ENCODE results near the gene DBNDD2. TPM values are rescaled to one million over a fixed set of nuclear protein-coding genes. Genes with fewer than 3 reads are reported as not detected.

The DBNDD2 gene
- total RNA-seq, 4 donors from 2014 or later, result 12.1 to 47.4 (median 20.9) TPM

DNA sequence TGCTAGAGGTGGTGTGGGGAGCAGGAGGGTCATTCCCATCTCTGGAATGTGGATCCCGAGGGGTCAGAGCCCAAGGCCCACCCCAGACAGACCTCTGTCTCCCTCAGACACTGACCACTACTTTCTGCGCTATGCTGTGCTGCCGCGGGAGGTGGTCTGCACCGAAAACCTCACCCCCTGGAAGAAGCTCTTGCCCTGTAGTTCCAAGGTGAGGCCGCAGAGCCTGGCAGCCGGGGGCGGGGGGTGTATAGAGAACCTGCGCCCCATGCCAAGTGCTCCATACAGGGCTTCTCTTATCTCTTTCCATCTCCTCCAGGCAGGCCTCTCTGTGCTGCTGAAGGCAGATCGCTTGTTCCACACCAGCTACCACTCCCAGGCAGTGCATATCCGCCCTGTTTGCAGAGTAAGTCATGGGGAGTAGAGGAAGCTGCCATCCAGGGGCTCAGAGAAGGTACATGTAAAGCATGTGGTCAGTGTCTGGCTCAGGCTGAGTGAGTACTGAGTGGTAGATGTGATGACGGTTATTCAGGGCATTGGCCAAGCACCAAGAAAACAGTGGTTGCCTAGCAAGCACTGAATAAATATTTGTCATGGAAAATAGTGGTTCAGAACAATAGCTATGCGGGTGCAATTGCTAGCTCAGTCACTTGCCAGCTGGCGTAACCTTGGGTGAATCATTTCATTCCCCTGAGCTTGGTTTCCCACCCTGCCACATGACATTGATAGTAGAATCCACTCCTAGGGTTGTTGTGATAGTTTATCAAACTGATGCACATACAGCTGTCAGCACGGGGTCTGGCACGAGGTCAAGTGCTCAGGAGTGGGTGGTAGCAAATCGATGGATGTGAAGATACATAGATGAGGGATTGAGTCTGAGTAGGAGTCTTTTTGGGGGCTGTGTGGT is 11.4 kb downstream of the DBNDD2 start:
- Histone ChIP-seq H3K9me3 (no peaks in the 10 kb centered on the region), H3K4me3 (replicated peaks in 1 of 3) (no peak overlapping the region), H3K4me1 (peaks cover 7 to 20% of the 10 kb centered on the region in 2 donors), H3K27me3 (no peaks in the 10 kb centered on the region), H3K27ac (peak overlapping the region in 1 of 3 donors; percentile 41), H3K36me3 (peaks cover 37 to 44% of the 10 kb centered on the region in 2 donors)
- intact Hi-C loops (cut with DNase I), result no loop called here
- peak in 1 of 2 donors; percentile 7 for DNase-seq
- TF ChIP-seq POLR2A (IDR thresholded peaks at IDR 0.05), result no peak
- TF ChIP-seq, protein P1, sequence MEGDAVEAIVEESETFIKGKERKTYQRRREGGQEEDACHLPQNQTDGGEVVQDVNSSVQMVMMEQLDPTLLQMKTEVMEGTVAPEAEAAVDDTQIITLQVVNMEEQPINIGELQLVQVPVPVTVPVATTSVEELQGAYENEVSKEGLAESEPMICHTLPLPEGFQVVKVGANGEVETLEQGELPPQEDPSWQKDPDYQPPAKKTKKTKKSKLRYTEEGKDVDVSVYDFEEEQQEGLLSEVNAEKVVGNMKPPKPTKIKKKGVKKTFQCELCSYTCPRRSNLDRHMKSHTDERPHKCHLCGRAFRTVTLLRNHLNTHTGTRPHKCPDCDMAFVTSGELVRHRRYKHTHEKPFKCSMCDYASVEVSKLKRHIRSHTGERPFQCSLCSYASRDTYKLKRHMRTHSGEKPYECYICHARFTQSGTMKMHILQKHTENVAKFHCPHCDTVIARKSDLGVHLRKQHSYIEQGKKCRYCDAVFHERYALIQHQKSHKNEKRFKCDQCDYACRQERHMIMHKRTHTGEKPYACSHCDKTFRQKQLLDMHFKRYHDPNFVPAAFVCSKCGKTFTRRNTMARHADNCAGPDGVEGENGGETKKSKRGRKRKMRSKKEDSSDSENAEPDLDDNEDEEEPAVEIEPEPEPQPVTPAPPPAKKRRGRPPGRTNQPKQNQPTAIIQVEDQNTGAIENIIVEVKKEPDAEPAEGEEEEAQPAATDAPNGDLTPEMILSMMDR (IDR thresholded peaks at IDR 0.05), result no peak
- WGBS, 2 donors, result 72 to 81% methylated on average over 13 to 15 of the region's 17 CpGs

DNA sequence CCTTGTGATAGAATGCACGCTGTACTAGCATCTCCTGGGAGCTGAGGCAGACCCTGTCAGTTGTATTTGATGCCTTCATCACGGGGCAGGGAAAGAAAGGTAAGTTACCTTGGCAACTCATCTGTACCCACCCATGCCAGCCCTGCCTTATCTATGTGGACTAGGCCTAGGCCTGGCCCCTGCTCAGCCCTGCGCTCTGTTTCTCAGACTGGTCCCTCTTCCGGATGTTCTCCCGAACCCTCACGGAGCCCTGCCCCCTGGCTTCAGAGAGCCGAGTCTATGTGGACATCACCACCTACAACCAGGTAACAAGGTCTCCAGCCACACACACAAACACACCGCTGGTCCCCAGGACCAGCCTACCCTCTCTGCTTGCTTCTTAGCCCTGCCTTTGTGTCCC is 12.0 kb downstream of the DBNDD2 start:
- DNase-seq, result no peak
- 91 to 96% methylated on average over 7 to 8 of the region's 8 CpGs for WGBS, 2 donors
- peak overlapping the region in 1 of 3 donors; percentile 41 for H3K27ac ChIP-seq
- intact Hi-C loops (cut with DNase I), result no loop called here
- H3K4me3 ChIP-seq (replicated peaks in 1 of 3), result no peak overlapping the region
- H3K36me3 ChIP-seq, result peaks cover 42 to 48% of the 10 kb centered on the region in 2 donors
- H3K4me1 ChIP-seq, result peaks cover 7 to 20% of the 10 kb centered on the region in 2 donors
- no peaks in the 10 kb centered on the region for H3K27me3 ChIP-seq
- no peak for TF ChIP-seq POLR2A (IDR thresholded peaks at IDR 0.05)
- TF ChIP-seq, protein P1 (IDR thresholded peaks at IDR 0.05), result no peak
- no peaks in the 10 kb centered on the region for H3K9me3 ChIP-seq

DNA sequence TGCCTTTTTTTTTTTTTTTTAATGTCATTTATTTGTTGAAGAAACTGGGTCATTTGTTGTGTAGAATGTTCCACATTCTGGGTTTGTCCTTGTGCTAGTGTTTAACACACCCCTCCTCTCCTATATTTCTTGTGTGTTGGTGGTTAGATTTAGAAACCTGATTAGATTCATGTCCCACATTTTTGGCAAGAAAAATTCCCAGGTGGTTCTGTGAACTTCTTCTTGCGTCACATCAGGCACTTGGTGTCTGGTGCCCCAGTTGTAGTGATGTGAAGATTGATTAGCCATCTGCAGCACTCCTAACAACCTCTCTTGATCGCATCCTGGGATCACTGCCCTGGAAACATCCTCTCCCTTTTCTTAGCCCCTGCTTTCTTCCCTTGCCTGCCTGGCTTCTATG is 15.6 kb downstream of the DBNDD2 start:
- peaks cover 0 to 8% of the 10 kb centered on the region in 2 donors for H3K4me1 ChIP-seq
- H3K9me3 ChIP-seq, result no peaks in the 10 kb centered on the region
- no peak overlapping the region for H3K4me3 ChIP-seq (replicated peaks in 1 of 3)
- H3K27ac ChIP-seq, result no peak overlapping the region
- TF ChIP-seq POLR2A (IDR thresholded peaks at IDR 0.05), result no peak
- intact Hi-C loops (cut with DNase I), result no loop called here
- peaks cover 50 to 55% of the 10 kb centered on the region in 2 donors for H3K36me3 ChIP-seq
- no peaks in the 10 kb centered on the region for H3K27me3 ChIP-seq
- 95 to 100% methylated on average over 2 of the region's 2 CpGs for WGBS, 2 donors
- DNase-seq, result no peak

DNA sequence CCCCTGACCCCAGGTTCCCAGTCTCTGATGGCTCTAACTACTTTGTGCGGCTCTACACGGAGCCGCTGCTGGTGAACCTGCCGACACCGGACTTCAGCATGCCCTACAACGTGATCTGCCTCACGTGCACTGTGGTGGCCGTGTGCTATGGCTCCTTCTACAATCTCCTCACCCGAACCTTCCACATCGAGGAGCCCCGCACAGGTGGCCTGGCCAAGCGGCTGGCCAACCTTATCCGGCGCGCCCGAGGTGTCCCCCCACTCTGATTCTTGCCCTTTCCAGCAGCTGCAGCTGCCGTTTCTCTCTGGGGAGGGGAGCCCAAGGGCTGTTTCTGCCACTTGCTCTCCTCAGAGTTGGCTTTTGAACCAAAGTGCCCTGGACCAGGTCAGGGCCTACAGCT is 17.5 kb downstream of the DBNDD2 start:
- TF ChIP-seq, protein P1 (IDR thresholded peaks at IDR 0.05), result no peak
- TF ChIP-seq POLR2A (IDR thresholded peaks at IDR 0.05), result no peak
- no peak overlapping the region for H3K27ac ChIP-seq
- H3K4me1 ChIP-seq, result no peaks in the 10 kb centered on the region
- H3K4me3 ChIP-seq (replicated peaks in 1 of 3), result no peak overlapping the region
- intact Hi-C loops (cut with DNase I), result no loop called here
- H3K27me3 ChIP-seq, result no peaks in the 10 kb centered on the region
- peaks cover 43 to 47% of the 10 kb centered on the region in 2 donors for H3K36me3 ChIP-seq
- no peaks in the 10 kb centered on the region for H3K9me3 ChIP-seq
- no peak for DNase-seq
- WGBS, 2 donors, result 96 to 98% methylated on average over 17 of the region's 17 CpGs

DNA sequence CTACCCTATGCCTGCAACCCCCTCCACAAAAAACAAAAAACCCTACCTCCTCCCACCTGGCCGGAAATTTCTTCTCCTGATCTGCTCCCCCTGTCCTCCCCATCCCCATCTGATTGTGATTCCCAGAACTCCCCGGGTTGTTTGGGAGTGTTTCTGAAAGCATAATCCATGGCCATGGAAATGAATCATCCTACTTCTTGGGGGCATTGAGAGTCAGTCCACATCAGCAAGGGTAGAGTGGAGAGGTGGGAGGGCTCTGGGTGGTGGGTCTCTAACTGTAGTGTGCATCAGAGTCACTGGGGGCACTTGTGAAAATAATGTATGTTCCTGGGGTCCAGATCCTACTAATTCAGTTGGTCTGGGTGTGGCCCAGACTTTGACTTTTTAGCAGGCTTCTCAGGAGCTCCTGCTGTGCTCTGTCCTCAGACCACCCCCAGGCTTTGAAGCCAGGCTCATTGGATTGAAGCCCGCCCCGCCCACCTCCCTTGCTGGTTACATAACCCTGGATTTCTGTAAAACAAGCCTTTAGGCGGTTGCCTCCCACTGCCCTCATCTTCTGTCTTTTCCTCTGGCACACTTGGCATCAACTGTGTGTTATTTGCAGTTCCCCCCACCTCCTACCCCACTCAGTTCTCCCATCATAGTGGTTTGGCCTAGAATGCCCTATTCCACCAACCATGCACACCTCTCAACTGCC is 18.4 kb downstream of the DBNDD2 start:
- intact Hi-C loops (cut with DNase I), result no loop called here
- no peak for DNase-seq
- WGBS, 2 donors, result 87 to 91% methylated on average over 5 of the region's 5 CpGs
- H3K9me3 ChIP-seq, result no peaks in the 10 kb centered on the region
- H3K36me3 ChIP-seq, result peaks cover 34 to 38% of the 10 kb centered on the region in 2 donors
- no peak overlapping the region for H3K27ac ChIP-seq
- no peak for TF ChIP-seq POLR2A (IDR thresholded peaks at IDR 0.05)
- TF ChIP-seq, protein P1 (IDR thresholded peaks at IDR 0.05), result no peak
- H3K27me3 ChIP-seq, result no peaks in the 10 kb centered on the region
- H3K4me3 ChIP-seq (replicated peaks in 1 of 3), result no peak overlapping the region
- H3K4me1 ChIP-seq, result no peaks in the 10 kb centered on the region

All from thyroid gland (tissue), 4 donors.